ENCODE measurements around the gene NR6A1. TPM values are rescaled to one million over a fixed set of nuclear protein-coding genes. Genes with fewer than 3 reads are reported as not detected.

NR6A1 gene
- total RNA-seq, 1 experiment from 2014 or later: 0.91 TPM

DNA sequence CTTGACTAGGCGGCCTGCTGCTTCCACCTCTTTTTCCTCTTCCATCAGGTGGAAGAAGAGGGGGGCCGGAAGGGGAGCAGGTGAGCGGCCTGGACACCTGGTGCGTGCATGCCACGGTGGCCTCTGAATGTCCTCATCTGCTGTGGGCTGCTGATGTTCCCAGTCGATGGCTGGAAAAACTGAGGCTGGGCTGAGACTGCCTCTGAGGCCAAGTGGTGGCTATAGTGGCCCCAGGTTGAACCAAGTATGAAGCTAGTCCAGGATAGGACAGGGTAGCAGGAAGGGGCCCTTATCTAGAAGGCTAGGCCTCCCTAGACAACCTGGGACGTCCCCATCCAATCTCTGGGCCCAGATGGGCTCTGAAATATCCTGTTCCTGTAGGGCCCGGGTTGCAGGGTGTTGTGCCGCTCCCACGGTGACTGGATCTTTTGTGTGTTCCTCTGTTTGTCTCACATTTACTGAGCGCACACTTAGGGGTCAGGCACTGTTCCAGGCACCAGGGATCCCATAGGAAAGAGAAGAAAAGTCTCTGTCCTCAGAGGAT lies 263.2 kb downstream of the NR6A1 start:
- intact Hi-C loops (cut with micrococcal nuclease): no loop called here
- no TSS peak for BruUV-seq (replicated peaks)
- H3K36me3 Mint-ChIP-seq (ENCODE audit: insufficient read depth, unreplicated experiment): no peaks in the 10 kb centered on the region
- ChIA-PET CTCF (no interaction called here), POLR2A (no interaction called here)
- H3K27ac Mint-ChIP-seq (ENCODE audit: low read depth, unreplicated experiment): no peak overlapping the region
- H3K9me3 Mint-ChIP-seq (ENCODE audit: unreplicated experiment): no peaks in the 10 kb centered on the region
- peaks cover 23% of the 10 kb centered on the region for H3K27me3 Mint-ChIP-seq (ENCODE audit: insufficient read depth, unreplicated experiment)
- DNase-seq (ENCODE audit: unreplicated experiment): no peak
- no peak overlapping the region for H3K4me3 Mint-ChIP-seq (ENCODE audit: unreplicated experiment)
- peaks cover 13% of the 10 kb centered on the region for H3K4me1 Mint-ChIP-seq (ENCODE audit: insufficient read depth, unreplicated experiment)
- TF ChIP-seq, protein P1, sequence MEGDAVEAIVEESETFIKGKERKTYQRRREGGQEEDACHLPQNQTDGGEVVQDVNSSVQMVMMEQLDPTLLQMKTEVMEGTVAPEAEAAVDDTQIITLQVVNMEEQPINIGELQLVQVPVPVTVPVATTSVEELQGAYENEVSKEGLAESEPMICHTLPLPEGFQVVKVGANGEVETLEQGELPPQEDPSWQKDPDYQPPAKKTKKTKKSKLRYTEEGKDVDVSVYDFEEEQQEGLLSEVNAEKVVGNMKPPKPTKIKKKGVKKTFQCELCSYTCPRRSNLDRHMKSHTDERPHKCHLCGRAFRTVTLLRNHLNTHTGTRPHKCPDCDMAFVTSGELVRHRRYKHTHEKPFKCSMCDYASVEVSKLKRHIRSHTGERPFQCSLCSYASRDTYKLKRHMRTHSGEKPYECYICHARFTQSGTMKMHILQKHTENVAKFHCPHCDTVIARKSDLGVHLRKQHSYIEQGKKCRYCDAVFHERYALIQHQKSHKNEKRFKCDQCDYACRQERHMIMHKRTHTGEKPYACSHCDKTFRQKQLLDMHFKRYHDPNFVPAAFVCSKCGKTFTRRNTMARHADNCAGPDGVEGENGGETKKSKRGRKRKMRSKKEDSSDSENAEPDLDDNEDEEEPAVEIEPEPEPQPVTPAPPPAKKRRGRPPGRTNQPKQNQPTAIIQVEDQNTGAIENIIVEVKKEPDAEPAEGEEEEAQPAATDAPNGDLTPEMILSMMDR (IDR thresholded peaks at IDR 0.05; ENCODE audit: unreplicated experiment): no peak

DNA sequence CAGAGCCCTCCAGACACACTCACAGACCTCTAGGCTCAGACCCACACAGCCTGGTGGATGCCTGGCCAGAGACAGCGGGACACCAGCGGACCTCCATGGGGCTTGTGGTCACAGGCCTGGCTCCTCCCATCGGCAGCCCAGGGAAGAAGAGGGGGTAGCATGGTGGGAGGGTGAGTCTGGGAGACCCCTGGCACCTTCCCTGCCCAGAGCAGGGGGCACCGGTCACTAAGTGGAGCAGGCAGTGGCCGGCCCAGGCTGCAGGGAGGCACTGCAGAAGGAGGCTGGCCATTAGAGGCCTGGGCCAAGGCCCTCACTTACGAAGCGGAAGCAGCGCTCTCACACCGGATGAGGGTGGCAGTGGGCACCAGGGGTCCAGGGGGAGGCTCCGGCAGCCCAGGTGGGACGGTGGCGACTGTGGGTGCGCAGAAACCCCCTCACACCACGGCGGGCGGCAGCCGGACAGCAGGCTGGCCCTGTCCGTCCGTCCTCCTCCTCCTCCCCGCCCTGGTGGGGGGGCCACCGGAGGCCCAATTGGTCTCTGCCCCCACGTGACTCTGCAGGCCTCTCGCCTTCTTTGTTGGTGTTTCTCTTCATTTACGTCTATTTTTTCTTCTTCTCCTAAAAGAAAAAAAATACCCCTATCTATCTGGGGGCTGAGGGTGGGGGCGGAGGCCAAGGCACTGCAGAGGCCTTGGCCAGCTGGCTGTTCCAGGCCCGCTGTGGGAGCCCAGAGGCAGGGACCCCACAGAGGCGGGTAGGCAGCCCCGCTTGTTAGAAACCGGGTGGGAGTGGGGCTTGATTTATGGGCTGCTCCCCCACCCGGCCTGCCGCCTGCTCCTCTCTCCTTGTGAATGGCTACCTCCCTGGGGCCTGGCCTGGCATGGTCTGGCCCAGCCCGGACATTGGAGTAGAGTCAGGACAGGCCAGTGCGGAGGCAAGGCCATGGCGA lies 263.9 kb downstream of the NR6A1 start, which contains the start of gene NR5A1:
Gene NR5A1, minus strand, starts transcription at position 469 of the 949 bp plus-strand sequence. CDS start 4,004 bp downstream, outside the sequence.
- TF ChIP-seq, protein P1 (IDR thresholded peaks at IDR 0.05; ENCODE audit: unreplicated experiment): no peak
- H3K4me3 Mint-ChIP-seq (ENCODE audit: unreplicated experiment): no peak within 1 kb of the TSS
- no peaks in the 10 kb centered on the region for H3K9me3 Mint-ChIP-seq (ENCODE audit: unreplicated experiment)
- H3K27me3 Mint-ChIP-seq (ENCODE audit: insufficient read depth, unreplicated experiment): peaks cover 23% of the 10 kb centered on the region
- no peak for DNase-seq (ENCODE audit: unreplicated experiment)
- BruUV-seq (replicated peaks): no TSS peak
- H3K27ac Mint-ChIP-seq (ENCODE audit: low read depth, unreplicated experiment): no peak within 1 kb of the TSS
- peaks cover 13% of the 10 kb centered on the region for H3K4me1 Mint-ChIP-seq (ENCODE audit: insufficient read depth, unreplicated experiment)
- intact Hi-C loops (cut with micrococcal nuclease): no loop called here
- ChIA-PET CTCF (no interaction called here), POLR2A (no interaction called here)
- H3K36me3 Mint-ChIP-seq (ENCODE audit: insufficient read depth, unreplicated experiment): no peaks in the 10 kb centered on the region

DNA sequence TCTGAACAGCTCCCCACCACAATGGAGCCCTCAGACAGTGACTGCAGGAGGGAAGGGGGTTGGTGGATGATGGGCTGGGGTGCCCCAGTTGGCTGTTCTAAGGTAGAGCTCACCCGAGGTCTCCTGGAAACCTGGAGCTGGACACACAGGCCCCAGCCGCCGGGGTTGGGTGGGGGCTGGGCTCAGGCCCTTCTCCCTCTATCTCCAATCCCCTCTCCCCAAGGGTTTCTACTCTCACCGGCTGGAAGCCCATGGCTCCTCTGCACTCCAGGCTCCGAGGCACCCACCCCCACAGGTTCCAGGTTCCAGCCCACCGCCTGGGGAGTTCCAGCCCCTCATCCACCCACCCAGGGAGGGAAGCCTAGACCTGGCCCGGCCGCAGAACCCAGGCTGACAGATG lies 264.7 kb downstream of the NR6A1 start:
- CTCF ChIA-PET: interaction anchor here (0.5 kb wide), 1 partner anchor 378 kb away, joined by 3 read pairs; no protein-coding TSS in a partner anchor
- intact Hi-C loops (cut with micrococcal nuclease): no loop called here

DNA sequence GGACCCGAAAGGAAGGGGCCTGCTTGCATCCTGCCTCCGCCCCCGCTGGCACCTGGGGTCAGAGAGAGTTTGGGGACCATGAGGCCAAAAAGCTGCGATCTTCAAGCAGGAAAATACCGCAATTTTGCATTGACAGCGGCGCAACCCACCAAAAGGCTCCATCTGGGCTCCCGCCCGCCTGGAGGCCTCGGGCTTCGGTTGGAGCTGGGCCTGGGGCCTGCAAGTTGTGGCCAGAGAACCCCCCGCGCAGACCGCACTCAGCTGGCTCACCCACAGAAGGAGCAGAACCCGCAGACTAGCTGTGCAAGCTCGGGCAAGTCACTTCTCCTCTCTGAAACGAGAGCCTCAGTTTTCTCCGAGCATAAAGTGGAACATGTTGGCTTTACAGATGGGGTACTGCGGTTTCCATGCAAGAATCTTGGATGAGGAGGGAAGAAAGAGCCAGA lies 265.2 kb downstream of the NR6A1 start:
- H3K4me1 Mint-ChIP-seq (ENCODE audit: insufficient read depth, unreplicated experiment): peaks cover 11% of the 10 kb centered on the region
- POLR2A ChIA-PET: no interaction called here
- H3K27ac Mint-ChIP-seq (ENCODE audit: low read depth, unreplicated experiment): no peak overlapping the region
- CTCF ChIA-PET: no interaction called here
- no peaks in the 10 kb centered on the region for H3K9me3 Mint-ChIP-seq (ENCODE audit: unreplicated experiment)
- no peak overlapping the region for H3K4me3 Mint-ChIP-seq (ENCODE audit: unreplicated experiment)
- intact Hi-C loops (cut with micrococcal nuclease): no loop called here
- no peaks in the 10 kb centered on the region for H3K36me3 Mint-ChIP-seq (ENCODE audit: insufficient read depth, unreplicated experiment)
- TF ChIP-seq, protein P1 (IDR thresholded peaks at IDR 0.05; ENCODE audit: unreplicated experiment): no peak
- peaks cover 23% of the 10 kb centered on the region for H3K27me3 Mint-ChIP-seq (ENCODE audit: insufficient read depth, unreplicated experiment)
- BruUV-seq (replicated peaks): no TSS peak
- DNase-seq (ENCODE audit: unreplicated experiment): no peak

More for the DNA sequence above, 264.7 kb downstream of the NR6A1 start:
- POLR2A ChIA-PET: no interaction called here
- Mint-ChIP-seq H3K4me1 (ENCODE audit: insufficient read depth, unreplicated experiment) (peaks cover 13% of the 10 kb centered on the region), H3K27me3 (ENCODE audit: insufficient read depth, unreplicated experiment) (peaks cover 23% of the 10 kb centered on the region), H3K27ac (ENCODE audit: low read depth, unreplicated experiment) (no peak overlapping the region), H3K9me3 (ENCODE audit: unreplicated experiment) (no peaks in the 10 kb centered on the region), H3K36me3 (ENCODE audit: insufficient read depth, unreplicated experiment) (no peaks in the 10 kb centered on the region), H3K4me3 (ENCODE audit: unreplicated experiment) (no peak overlapping the region)
- no TSS peak for BruUV-seq (replicated peaks)
- TF ChIP-seq, protein P1 (IDR thresholded peaks at IDR 0.05; ENCODE audit: unreplicated experiment): no peak
- no peak for DNase-seq (ENCODE audit: unreplicated experiment)
